Right atrium auricular region (tissue), 2 donors: ENCODE results near the gene ITPK1. TPM values are rescaled to one million over a fixed set of nuclear protein-coding genes. Genes with fewer than 3 reads are reported as not detected.

Experiments used
- DNase-seq: peaks from one replicate; pipeline ENCODE4 v3.0.0-alpha.2; 2019; ENCODE audit warnings: low spot score
- H3K27ac ChIP-seq, 2 donors: fragments of 200-600 bp; sonication (generic); 1 replicate in 1 of 2; 2 replicates in 1 of 2; pipeline ENCODE4 v1.5.1; 2016 to 2019
- H3K27me3 ChIP-seq, 2 donors: fragments of 200-600 bp; sonication (generic); one replicate each; pipeline versions ENCODE4 v1.5.1 to v1.6.0; 2017 to 2019
- H3K36me3 ChIP-seq: fragments of 200-600 bp; sonication (generic); one replicate; pipeline ENCODE4 v1.5.1; 2016
- H3K4me1 ChIP-seq, 2 donors: fragments of 200-600 bp; sonication (generic); one replicate each; pipeline versions ENCODE4 v1.5.1 to v1.6.0; 2017 to 2019
- H3K4me3 ChIP-seq, 2 donors: fragments of 200-600 bp; sonication (generic); 1 replicate in 1 of 2; 2 replicates in 1 of 2; pipeline ENCODE4 v1.5.1; 2017 to 2019; ENCODE audit warnings: mild to moderate bottlenecking in 1 of 2, moderate library complexity in 1 of 2
- H3K9me3 ChIP-seq, 2 donors: fragments of 200-600 bp; sonication (generic); one replicate each; pipeline ENCODE4 v1.5.1; 2019
- total RNA-seq, 2 donors: library from RNA; depleted of rRNA; stranded (reverse); fragments of >200 nt; gene quantifications; one replicate each; pipeline ENCODE4 v1.1.0, GENCODE V29; 2016
- TF ChIP-seq, protein P1 (sequence below), 2 donors: fragments of 200-600 bp; sonication (generic); IDR thresholded peaks; one replicate each; pipeline ENCODE4 v1.5.1; 2019; ENCODE audit warnings: antibody characterized with exemption in 2 of 2

The ITPK1 gene
- total RNA-seq, 2 donors from 2014 or later = 58.3 to 76.0 TPM

GRCh38 chr14:93004699-93005082, 111.0 kb downstream of the ITPK1 start:
- Histone ChIP-seq H3K27me3 (no peaks in the 10 kb centered on the region), H3K36me3 (peaks cover 2% of the 10 kb centered on the region), H3K9me3 (no peaks in the 10 kb centered on the region), H3K27ac (peak overlapping the region; percentile 17 to 30), H3K4me3 (no peak overlapping the region), H3K4me1 (peaks cover 3 to 60% of the 10 kb centered on the region in 2 donors)
- DNase-seq = no peak
- TF ChIP-seq, protein P1, sequence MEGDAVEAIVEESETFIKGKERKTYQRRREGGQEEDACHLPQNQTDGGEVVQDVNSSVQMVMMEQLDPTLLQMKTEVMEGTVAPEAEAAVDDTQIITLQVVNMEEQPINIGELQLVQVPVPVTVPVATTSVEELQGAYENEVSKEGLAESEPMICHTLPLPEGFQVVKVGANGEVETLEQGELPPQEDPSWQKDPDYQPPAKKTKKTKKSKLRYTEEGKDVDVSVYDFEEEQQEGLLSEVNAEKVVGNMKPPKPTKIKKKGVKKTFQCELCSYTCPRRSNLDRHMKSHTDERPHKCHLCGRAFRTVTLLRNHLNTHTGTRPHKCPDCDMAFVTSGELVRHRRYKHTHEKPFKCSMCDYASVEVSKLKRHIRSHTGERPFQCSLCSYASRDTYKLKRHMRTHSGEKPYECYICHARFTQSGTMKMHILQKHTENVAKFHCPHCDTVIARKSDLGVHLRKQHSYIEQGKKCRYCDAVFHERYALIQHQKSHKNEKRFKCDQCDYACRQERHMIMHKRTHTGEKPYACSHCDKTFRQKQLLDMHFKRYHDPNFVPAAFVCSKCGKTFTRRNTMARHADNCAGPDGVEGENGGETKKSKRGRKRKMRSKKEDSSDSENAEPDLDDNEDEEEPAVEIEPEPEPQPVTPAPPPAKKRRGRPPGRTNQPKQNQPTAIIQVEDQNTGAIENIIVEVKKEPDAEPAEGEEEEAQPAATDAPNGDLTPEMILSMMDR (IDR thresholded peaks at IDR 0.05) = no peak

DNA sequence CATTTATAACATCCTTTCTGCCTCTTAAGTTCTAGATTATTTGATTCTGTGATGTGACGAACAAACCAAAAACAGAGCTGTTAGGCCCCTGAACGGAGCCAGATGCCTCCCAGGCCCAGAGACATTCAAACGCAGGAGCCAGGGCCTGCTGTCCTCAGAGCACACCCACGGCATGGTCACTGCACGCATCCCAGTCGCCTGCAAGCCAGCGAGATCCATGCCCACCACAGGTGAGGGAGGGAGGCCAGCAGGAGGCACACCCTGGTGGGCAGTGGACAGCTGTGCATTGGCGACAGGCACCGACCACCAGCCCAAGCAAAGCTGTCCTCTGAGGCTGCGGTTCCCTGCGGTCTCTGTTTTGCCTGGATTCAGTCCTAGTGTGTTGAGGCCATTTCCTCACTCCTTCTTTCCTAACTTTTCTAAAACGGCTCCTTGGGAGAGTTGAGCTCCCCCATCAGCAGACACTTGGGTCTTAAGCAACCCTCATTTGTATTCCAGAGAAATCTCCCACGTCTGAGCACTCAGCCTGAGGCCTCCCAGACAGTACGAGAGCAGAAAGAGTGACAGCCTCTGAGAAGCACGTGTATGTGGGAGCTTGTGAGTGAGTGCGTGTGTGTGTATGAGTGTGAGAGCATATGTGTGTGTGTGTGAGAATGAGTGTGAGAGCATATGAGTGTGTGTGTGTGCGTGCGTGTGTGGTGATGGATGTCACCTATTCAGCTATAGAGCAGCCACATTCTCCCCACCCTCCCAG, 111.6 kb downstream of the ITPK1 start:
- no peaks in the 10 kb centered on the region for H3K27me3 ChIP-seq
- H3K27ac ChIP-seq = peak overlapping the region in 1 of 2 donors; percentile 17
- no peaks in the 10 kb centered on the region for H3K9me3 ChIP-seq
- peaks cover 6% of the 10 kb centered on the region for H3K36me3 ChIP-seq
- H3K4me3 ChIP-seq = no peak overlapping the region
- H3K4me1 ChIP-seq = peaks cover 3 to 55% of the 10 kb centered on the region in 2 donors
- DNase-seq = no peak
- TF ChIP-seq, protein P1 (IDR thresholded peaks at IDR 0.05) = no peak

DNA sequence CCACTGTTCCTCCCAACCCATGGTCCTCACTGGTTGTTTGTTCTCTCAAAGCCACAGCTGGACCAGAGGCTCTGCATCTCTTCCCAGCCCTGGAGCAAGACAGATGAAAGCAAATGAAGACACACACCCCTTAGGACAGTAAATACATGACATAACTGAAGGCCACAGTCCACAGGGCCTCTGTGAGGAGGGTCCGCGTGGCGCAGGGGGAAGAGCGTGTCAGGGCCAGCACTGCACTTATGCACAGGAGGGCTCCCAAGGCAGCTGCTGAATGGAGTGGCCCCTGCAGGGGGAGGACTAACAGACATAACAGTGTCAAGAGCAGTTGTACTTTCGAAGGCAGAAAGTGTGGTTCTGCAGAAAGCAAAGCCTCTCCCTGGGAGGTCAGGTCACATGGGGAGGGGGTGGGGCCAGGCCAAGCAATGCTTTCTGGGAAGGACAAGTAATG, 112.8 kb downstream of the ITPK1 start:
- peaks cover 6% of the 10 kb centered on the region for H3K36me3 ChIP-seq
- H3K9me3 ChIP-seq = no peaks in the 10 kb centered on the region
- TF ChIP-seq, protein P1 (IDR thresholded peaks at IDR 0.05) = no peak
- H3K4me3 ChIP-seq = no peak overlapping the region
- H3K27me3 ChIP-seq = no peaks in the 10 kb centered on the region
- no peak overlapping the region for H3K27ac ChIP-seq
- H3K4me1 ChIP-seq = peaks cover 3 to 46% of the 10 kb centered on the region in 2 donors
- no peak for DNase-seq

DNA sequence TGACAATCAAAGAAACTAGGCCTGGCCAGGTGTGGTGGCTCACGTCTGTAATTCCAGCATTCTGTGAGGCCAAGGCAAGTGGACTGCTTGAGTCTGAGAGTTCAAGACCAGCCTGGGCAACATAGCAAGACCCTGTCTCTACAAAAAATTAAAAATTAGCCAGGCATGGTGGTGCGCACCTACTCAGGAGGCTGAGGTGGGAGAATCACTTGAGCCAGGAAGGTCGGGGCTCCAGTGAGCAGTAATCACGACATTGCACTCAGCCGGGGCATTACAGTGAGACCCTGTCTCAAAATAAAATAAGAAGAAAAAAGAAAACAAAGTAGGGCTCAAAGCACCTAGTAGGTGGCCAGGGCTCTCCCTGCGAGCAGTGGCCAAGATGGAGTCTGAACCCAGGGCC, 113.7 kb downstream of the ITPK1 start:
- Histone ChIP-seq H3K36me3 (peaks cover 6% of the 10 kb centered on the region), H3K27me3 (no peaks in the 10 kb centered on the region), H3K4me3 (no peak overlapping the region), H3K4me1 (peaks cover 3 to 46% of the 10 kb centered on the region in 2 donors), H3K27ac (no peak overlapping the region), H3K9me3 (no peaks in the 10 kb centered on the region)
- no peak for DNase-seq
- TF ChIP-seq, protein P1 (IDR thresholded peaks at IDR 0.05) = no peak

DNA sequence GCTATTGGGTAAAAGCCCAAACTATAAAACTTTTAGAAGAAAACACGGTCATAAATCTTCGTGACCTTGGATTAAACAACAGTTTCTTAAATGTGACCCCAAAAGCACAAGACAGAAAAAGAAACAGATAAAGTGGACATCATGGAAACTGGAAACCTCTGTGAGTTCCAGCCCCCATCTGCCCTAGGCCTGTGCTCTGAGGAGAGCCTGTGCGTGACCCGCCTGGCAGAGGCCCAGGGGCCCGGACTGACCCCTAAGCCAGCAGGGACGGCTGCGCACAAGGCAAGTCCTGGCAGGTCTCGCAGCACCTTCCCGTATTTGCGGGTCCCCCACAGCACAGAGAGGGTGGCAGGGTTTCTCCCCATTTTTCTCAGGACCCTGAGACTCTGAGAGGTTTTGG, 116.8 kb downstream of the ITPK1 start:
- H3K27me3 ChIP-seq = no peaks in the 10 kb centered on the region
- no peak overlapping the region for H3K4me3 ChIP-seq
- no peaks in the 10 kb centered on the region for H3K9me3 ChIP-seq
- peaks cover 6% of the 10 kb centered on the region for H3K36me3 ChIP-seq
- H3K4me1 ChIP-seq = peaks cover 0 to 33% of the 10 kb centered on the region in 2 donors
- TF ChIP-seq, protein P1 (IDR thresholded peaks at IDR 0.05) = no peak
- DNase-seq = no peak
- H3K27ac ChIP-seq = no peak overlapping the region
